GM12864 (cell line): ENCODE results near the gene MRPL55.

Experiments used
- DNase-seq: peaks from one replicate; pipeline ENCODE4 v3.0.0-alpha.2; 2011; ENCODE audit warnings: low read depth
- H3K4me3 ChIP-seq: 2 replicates; pipeline ENCODE4 v1.5.1; 2011; ENCODE audit warnings: mild to moderate bottlenecking, low read depth, low read length, control low read depth
- TF ChIP-seq, protein P1 (sequence below): IDR thresholded peaks from 2 replicates; pipeline ENCODE4 v1.5.1; 2011; ENCODE audit warnings: low read depth, mild to moderate bottlenecking, moderate library complexity, low read length, control low read depth, inconsistent platforms; ENCODE audit errors: missing control alignments

Gene MRPL55

DNA sequence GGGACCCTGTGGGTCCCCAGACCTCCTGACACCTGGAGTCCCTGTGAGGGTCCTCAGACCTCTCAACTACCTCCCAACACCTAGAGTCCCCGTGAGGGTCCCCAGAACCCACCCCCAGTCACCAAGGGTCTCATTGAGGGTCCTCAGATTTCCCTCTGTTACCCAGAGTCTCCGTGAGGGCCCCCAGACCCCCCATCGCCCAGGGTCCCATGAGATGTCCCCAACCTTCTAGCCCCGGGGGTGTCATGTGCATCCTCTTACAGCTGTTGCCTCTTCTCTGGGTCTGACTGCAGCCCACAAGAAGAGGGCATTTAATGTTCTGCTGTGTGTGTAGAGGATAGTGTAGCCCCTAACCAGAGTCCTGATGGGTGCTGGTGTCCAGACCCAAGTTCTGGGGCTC lies 38.7 kb upstream of the MRPL55 start:
- no peak for DNase-seq
- H3K4me3 ChIP-seq, result no peak overlapping the region

DNA sequence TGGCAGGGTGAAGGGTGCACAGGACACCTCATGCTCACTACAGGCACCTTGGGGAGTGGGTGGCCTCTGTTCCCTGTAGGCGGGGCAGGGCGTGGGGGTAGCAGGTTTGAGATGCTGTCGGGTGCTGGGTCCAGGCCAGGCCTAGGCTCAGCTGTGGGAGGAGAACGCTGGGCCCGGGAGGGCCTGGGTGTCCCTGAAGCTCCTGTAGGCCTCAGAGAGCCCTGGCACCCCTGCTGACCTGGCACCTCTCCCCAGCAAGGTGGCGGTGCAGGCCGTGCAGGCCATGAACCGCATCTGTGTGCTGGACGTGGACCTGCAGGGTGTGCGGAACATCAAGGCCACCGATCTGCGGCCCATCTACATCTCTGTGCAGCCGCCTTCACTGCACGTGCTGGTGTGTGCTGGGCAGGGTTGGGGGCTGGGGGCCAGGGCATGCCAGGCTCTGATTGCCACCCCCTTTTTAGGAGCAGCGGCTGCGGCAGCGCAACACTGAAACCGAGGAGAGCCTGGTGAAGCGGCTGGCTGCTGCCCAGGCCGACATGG lies 38.1 kb upstream of the MRPL55 start:
- TF ChIP-seq, protein P1, sequence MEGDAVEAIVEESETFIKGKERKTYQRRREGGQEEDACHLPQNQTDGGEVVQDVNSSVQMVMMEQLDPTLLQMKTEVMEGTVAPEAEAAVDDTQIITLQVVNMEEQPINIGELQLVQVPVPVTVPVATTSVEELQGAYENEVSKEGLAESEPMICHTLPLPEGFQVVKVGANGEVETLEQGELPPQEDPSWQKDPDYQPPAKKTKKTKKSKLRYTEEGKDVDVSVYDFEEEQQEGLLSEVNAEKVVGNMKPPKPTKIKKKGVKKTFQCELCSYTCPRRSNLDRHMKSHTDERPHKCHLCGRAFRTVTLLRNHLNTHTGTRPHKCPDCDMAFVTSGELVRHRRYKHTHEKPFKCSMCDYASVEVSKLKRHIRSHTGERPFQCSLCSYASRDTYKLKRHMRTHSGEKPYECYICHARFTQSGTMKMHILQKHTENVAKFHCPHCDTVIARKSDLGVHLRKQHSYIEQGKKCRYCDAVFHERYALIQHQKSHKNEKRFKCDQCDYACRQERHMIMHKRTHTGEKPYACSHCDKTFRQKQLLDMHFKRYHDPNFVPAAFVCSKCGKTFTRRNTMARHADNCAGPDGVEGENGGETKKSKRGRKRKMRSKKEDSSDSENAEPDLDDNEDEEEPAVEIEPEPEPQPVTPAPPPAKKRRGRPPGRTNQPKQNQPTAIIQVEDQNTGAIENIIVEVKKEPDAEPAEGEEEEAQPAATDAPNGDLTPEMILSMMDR, result no peak
- H3K4me3 ChIP-seq, result no peak overlapping the region
- DNase-seq, result no peak

More for the DNA sequence above, 38.7 kb upstream of the MRPL55 start:
- TF ChIP-seq, protein P1, result no peak

DNA sequence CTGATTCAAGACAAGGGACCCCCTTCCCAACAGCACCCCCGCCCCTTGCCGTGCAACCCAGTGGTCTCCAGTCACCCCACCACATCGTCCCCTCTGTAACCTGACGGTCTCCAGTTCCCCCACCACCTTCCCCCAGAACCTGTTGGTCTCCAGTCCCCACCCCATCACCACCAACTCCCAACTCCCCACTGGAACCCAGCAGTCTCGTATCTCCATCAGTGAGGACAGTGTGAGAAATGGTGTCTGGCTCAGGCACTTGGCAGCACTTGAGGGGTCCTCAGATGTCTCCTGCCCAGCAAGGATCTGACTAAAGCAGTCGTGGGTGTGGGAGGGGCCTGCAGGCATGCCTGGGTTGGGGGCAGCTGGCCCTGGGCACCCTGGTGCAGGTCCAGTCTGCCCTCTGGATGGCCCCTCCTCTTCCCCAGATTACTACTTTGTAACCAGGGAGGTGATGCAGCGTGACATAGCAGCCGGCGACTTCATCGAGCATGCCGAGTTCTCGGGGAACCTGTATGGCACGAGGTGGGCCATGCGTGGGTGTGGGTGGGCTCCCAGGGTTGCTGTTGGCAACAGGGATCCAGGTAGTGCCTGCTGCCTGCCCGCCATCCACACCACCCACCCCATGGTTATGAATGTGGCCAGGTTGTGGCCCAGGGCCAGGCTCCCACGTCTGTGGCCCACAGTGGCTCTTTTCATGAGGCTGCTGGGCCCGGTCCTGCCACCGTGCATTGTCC lies 37.5 kb upstream of the MRPL55 start:
- no peak for DNase-seq
- TF ChIP-seq, protein P1, result no peak
- no peak overlapping the region for H3K4me3 ChIP-seq

DNA sequence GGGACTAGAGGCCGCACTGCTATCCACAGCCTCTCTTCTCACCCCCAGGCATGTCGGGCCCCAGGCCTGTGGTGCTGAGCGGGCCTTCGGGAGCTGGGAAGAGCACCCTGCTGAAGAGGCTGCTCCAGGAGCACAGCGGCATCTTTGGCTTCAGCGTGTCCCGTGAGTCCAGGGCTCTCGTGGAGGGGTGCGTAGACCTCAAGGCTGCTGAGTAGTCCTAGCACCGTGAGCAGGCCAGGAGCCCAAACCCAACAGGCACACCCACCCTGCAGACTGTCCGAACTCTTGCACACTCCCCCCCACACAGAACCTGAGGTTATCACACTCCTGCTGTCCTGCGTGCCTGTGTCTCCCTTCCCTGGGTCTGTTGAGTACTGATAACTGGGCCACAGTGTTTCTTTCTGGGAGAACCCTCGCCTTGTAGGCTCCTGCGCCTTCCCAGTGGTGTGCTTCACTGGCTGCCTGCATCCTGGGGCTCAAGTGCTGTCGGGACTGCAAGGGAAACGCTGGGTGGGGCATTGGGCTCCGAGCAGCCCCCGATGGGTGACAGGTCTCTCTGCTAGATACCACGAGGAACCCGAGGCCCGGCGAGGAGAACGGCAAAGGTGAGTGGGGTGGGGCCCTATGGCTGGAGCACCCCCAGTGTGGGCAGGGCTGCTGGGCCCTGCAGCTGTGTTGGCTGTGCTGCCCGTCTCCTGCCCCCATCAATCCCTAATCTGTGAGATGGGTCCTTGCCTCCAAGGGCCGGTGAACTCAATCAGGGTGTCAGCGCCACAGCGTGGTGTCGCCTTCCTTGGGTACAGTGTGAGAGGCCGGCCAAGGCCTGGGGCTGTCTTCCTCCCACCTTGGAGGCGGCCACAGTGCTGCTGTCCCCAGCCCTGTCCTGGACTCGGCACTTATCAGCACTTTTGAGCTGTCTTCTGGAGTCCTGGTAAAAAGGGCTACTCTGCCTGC lies 36.6 kb upstream of the MRPL55 start:
- DNase-seq, result no peak
- no peak overlapping the region for H3K4me3 ChIP-seq
- TF ChIP-seq, protein P1, result no peak

DNA sequence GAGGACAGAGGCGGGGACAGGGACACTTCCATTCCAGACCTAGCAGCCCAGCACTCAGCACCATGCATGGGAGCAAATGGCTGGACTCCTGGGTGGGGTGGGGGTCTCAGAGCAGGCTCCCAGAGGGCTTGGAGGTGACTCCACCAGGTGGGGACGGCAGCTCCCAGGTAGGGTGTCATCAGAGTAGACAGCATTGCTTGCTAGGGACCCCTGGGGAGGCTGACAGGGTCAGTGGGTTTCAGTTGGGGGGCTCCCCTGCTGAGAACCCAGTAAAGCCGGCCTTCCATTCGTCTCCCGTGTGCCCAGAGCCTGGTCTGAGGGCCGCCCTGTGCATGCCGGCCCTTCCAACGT lies 35.9 kb upstream of the MRPL55 start:
- TF ChIP-seq, protein P1, result no peak
- H3K4me3 ChIP-seq, result no peak overlapping the region
- no peak for DNase-seq

DNA sequence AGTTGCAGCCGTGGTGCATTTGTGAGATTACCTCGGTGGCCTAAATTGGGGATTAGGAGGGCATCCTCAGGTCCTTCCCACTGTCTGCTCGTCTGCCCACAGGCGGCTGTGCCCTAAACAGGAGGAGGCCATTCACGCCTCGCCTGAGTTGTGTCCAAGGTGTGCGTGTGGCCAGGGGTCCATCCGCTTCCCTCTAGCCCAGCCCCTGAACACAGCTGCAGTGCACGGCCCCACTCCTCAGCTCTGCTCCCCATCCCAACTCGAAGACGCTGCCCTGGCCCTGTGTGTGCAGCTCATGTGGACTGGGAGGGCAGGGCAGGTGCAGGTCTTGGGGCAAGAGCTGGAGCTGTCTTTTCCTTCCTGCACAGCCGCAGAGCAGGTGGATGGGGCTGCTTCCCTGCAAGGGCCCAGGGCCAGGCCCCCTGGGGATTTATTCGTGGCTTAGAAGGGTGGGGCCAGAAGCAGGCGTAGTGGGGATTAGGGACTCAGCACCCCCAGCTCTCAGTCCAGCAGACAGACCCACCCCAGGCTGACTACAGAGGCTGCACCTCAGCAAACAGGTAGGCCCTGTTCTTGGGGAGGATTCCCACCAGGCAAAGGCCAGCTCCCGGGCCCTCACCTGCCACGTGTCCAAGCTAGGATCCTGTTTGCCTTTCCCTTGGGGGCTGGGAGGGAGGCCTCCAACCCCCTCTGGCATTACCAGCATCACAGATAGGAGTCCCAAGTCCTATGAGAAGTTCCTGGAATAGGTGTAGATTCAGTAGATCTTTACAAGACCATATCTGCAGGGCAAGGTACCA lies 35.3 kb upstream of the MRPL55 start:
- TF ChIP-seq, protein P1, result no peak
- DNase-seq, result no peak
- no peak overlapping the region for H3K4me3 ChIP-seq
